ENCODE data around the gene HECW1. TPM values are rescaled to one million over a fixed set of nuclear protein-coding genes. Genes with fewer than 3 reads are reported as not detected.
"Not testable (repeated sequence)": the region's sequence is repeated elsewhere in the genome, so short reads cannot be mapped to it uniquely, and the experiment has no call there.

Gene HECW1
- total RNA-seq, 4 donors from 2014 or later, result 0.62 to 4.3 (median 1.4) TPM; not detected in 1

GRCh38 chr7:43484678-43485395 lies 372.4 kb downstream of the HECW1 start:
- TF ChIP-seq CTCF (IDR thresholded peaks at IDR 0.05), result no peak
- intact Hi-C loops (cut with DNase I; ENCODE audit: low total_unique reads), result no loop called here
- 79 to 80% methylated on average over 6 of the region's 6 CpGs for WGBS, 2 donors
- DNase-seq (ENCODE audit: low spot score in 2 of 2), result no peak
- no peak overlapping the region for H3K4me3 ChIP-seq (ENCODE audit: low read depth, poor library complexity, severe bottlenecking)

- DNase-seq (ENCODE audit: low spot score in 2 of 2), result no peak
- intact Hi-C loops (cut with DNase I; ENCODE audit: low total_unique reads), result no loop called here
- WGBS, 2 donors, result 98 to 100% methylated on average over 2 of the region's 2 CpGs
- no peak overlapping the region for H3K4me3 ChIP-seq (ENCODE audit: low read depth, poor library complexity, severe bottlenecking)
- TF ChIP-seq POLR2A (IDR thresholded peaks at IDR 0.05), result no peak
- no peak for TF ChIP-seq CTCF (IDR thresholded peaks at IDR 0.05)
Observed at GRCh38 chr7:43485580-43485979, 373.1 kb downstream of the HECW1 start.

- 96 to 97% methylated on average over 5 of the region's 5 CpGs for whole genome bisulfite sequencing, 2 donors
- H3K4me3 ChIP-seq (ENCODE audit: low read depth, poor library complexity, severe bottlenecking); DNase-seq (ENCODE audit: low spot score in 2 of 2); intact Hi-C loops (cut with DNase I; ENCODE audit: low total_unique reads): not testable (repeated sequence)
Observed at GRCh38 chr7:43486008-43486407, 373.6 kb downstream of the HECW1 start.

- intact Hi-C loops (cut with DNase I; ENCODE audit: low total_unique reads), result no loop called here
- no peak for DNase-seq (ENCODE audit: low spot score in 2 of 2)
- WGBS, 2 donors, result 91 to 95% methylated on average over 3 of the region's 3 CpGs
- H3K4me3 ChIP-seq (ENCODE audit: low read depth, poor library complexity, severe bottlenecking), result no peak overlapping the region
- TF ChIP-seq CTCF (IDR thresholded peaks at IDR 0.05) (no peak), POLR2A (IDR thresholded peaks at IDR 0.05) (no peak)
Observed at GRCh38 chr7:43486634-43487033, 374.2 kb downstream of the HECW1 start.

- intact Hi-C loops (cut with DNase I; ENCODE audit: low total_unique reads), result no loop called here
- TF ChIP-seq CTCF (IDR thresholded peaks at IDR 0.05) (no peak), POLR2A (IDR thresholded peaks at IDR 0.05) (no peak)
- no peak overlapping the region for H3K4me3 ChIP-seq (ENCODE audit: low read depth, poor library complexity, severe bottlenecking)
- no peak for DNase-seq (ENCODE audit: low spot score in 2 of 2)
Observed at GRCh38 chr7:43487731-43488073, 375.3 kb downstream of the HECW1 start.

- intact Hi-C loops (cut with DNase I; ENCODE audit: low total_unique reads), result no loop called here
- TF ChIP-seq CTCF (IDR thresholded peaks at IDR 0.05) (no peak), POLR2A (IDR thresholded peaks at IDR 0.05) (no peak)
- DNase-seq (ENCODE audit: low spot score in 2 of 2), result no peak
- WGBS, 2 donors, result 40 to 42% methylated on average over 1 of the region's 1 CpG
- no peak overlapping the region for H3K4me3 ChIP-seq (ENCODE audit: low read depth, poor library complexity, severe bottlenecking)
Observed at GRCh38 chr7:43489257-43489656, 376.8 kb downstream of the HECW1 start.

Measured in lower leg skin (tissue), 4 donors.